ENCODE measurements around the gene TMTC4.
A peak's percentile ranks its signal among the peaks of the same experiment; 100 is the strongest.
"Not testable (repeated sequence)": the region's sequence is repeated elsewhere in the genome, so short reads cannot be mapped to it uniquely, and the experiment has no call there.

TMTC4 gene

DNA sequence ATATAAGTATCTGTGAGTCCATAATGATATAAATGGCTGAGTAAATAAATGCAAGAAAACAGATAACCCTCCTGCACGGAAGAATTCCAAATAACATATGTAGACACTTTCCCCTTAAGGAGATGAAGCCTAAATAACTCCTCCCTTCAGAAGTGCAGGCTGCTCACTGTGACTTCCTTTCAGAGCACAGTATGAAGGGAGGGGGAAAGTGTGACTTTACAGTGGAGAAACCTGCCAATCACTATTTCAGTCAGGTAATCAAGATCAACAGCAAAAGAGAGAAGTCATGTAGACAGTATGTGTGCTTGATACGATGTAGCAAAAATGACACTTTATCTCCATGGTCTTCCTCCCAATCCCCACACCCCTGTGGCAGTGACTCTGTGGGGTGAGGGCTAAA is 93.1 kb downstream of the TMTC4 start:
- Histone ChIP-seq H3K27me3 (no peaks in the 10 kb centered on the region), H3K9me3 (no peaks in the 10 kb centered on the region), H3K4me3 (ENCODE audit: low read depth, low read length) (no peak overlapping the region), H3K36me3 (no peaks in the 10 kb centered on the region), H3K4me1 (no peaks in the 10 kb centered on the region)
- no peak for DNase-seq
- TF ChIP-seq, protein P1, sequence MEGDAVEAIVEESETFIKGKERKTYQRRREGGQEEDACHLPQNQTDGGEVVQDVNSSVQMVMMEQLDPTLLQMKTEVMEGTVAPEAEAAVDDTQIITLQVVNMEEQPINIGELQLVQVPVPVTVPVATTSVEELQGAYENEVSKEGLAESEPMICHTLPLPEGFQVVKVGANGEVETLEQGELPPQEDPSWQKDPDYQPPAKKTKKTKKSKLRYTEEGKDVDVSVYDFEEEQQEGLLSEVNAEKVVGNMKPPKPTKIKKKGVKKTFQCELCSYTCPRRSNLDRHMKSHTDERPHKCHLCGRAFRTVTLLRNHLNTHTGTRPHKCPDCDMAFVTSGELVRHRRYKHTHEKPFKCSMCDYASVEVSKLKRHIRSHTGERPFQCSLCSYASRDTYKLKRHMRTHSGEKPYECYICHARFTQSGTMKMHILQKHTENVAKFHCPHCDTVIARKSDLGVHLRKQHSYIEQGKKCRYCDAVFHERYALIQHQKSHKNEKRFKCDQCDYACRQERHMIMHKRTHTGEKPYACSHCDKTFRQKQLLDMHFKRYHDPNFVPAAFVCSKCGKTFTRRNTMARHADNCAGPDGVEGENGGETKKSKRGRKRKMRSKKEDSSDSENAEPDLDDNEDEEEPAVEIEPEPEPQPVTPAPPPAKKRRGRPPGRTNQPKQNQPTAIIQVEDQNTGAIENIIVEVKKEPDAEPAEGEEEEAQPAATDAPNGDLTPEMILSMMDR (IDR thresholded peaks at IDR 0.05; ENCODE audit: low read depth, low read length), result no peak

DNA sequence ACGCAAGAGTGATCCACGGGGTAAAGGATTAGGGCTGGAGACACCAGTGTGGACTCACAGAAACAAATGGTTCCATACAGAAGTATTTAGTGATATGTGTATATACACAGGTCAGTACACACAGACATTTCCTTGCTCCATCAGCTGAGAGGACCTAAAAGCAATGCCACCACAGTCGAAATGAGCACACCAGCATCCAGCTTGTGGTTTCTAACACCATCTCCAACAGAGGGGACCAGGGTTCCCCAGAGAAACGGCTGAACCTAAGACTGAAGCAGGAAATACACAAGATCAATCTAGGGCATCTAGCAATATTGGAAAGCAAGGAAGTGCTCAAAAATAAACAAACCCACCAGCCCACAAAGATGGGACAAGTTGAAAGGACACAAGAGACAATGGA is 93.6 kb downstream of the TMTC4 start:
- no peak overlapping the region for H3K4me3 ChIP-seq (ENCODE audit: low read depth, low read length)
- TF ChIP-seq, protein P1 (IDR thresholded peaks at IDR 0.05; ENCODE audit: low read depth, low read length), result no peak
- no peaks in the 10 kb centered on the region for H3K4me1 ChIP-seq
- H3K27me3 ChIP-seq, result no peaks in the 10 kb centered on the region
- H3K9me3 ChIP-seq, result no peaks in the 10 kb centered on the region
- H3K36me3 ChIP-seq, result no peaks in the 10 kb centered on the region
- DNase-seq, result no peak

DNA sequence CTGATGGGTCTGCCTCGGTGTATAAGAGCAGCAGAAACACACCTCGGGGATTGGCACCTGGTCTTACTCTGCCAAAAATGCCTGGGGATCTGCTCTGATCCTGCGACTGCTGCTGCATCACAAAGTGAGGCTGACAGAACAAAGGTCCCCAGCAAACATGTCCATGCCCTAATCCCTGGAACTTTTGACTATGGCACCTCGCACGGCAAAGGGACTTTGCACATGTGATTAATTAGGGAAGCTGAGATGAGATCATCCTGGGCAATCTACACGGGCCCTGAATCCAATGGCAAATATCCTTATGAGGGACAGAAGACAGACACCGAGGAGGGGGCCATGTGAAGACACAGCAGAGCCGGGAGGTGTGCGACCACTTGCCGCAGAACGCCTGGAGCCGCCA is 94.5 kb downstream of the TMTC4 start:
- TF ChIP-seq, protein P1 (IDR thresholded peaks at IDR 0.05; ENCODE audit: low read depth, low read length), result no peak
- no peak overlapping the region for H3K4me3 ChIP-seq (ENCODE audit: low read depth, low read length)
- DNase-seq, result no peak
- H3K36me3 ChIP-seq, result no peaks in the 10 kb centered on the region
- H3K9me3 ChIP-seq, result no peaks in the 10 kb centered on the region
- H3K4me1 ChIP-seq, result no peaks in the 10 kb centered on the region
- no peaks in the 10 kb centered on the region for H3K27me3 ChIP-seq

DNA sequence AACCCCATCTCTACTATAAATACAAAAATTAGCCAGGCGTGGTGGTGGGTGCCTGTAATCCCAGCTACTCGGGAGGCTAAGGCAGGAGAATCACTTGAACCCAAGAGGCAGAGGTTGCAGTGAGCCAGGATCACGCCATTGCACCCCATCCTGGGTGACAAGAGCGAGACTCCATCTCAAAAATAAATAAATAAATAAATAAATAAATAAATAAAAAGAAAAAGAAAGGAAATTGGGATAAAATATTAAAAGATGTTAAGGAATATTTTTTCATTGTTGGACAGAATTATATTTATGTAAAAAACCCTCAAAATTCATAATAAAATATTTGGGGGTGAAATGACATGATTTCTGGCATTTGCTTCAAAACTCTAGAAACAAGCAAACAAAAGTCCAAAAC is 97.4 kb downstream of the TMTC4 start:
- H3K4me3 ChIP-seq (ENCODE audit: low read depth, low read length); H3K27me3 ChIP-seq; DNase-seq; H3K4me1 ChIP-seq; H3K36me3 ChIP-seq; H3K9me3 ChIP-seq: not testable (repeated sequence)

DNA sequence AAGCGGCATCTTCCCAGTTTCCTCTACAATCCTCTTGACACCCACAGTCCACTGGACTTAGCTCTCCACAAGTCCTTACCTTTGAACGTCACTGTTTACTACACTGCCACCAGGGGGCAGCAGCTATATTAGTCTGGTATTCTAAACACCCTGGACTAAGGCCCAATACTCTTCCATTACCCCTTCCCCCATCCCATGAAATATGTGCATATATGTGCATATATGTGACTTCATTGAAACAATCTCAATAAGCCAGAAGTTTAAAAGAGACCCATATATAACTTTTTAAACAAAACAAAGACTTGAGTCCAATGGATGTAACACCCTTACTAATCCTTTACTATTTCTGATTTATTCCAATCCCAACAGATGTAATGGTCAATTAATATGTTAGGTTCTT is 101.5 kb downstream of the TMTC4 start:
- Histone ChIP-seq H3K27me3 (no peaks in the 10 kb centered on the region), H3K9me3 (no peaks in the 10 kb centered on the region), H3K4me3 (ENCODE audit: low read depth, low read length) (no peak overlapping the region), H3K36me3 (no peaks in the 10 kb centered on the region), H3K4me1 (no peaks in the 10 kb centered on the region)
- TF ChIP-seq, protein P1 (IDR thresholded peaks at IDR 0.05; ENCODE audit: low read depth, low read length), result peak; percentile 85
- DNase-seq, result peak; percentile 76

DNA sequence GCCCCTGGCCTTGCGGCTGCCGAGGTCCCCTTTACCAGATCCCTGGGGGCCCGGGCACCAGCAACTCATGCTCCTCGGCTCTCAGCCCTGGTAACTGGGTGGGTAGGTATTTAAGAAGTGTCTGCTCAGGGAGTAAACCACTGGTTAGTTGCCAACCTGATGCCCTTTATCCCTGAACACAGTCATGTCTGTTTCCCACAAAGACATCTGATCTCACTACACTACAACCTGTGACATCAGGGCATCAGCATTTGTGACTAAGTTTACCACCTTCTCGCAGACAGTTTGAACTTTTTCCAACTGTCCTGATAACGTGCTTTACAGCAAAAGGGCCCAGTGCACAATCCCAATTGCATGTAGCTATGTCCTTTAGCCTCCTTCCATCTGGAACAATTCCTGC is 108.1 kb downstream of the TMTC4 start:
- Histone ChIP-seq H3K4me3 (ENCODE audit: low read depth, low read length) (no peak overlapping the region), H3K9me3 (no peaks in the 10 kb centered on the region), H3K27me3 (no peaks in the 10 kb centered on the region), H3K4me1 (no peaks in the 10 kb centered on the region), H3K36me3 (no peaks in the 10 kb centered on the region)
- TF ChIP-seq, protein P1 (IDR thresholded peaks at IDR 0.05; ENCODE audit: low read depth, low read length), result no peak
- DNase-seq, result no peak

DNA sequence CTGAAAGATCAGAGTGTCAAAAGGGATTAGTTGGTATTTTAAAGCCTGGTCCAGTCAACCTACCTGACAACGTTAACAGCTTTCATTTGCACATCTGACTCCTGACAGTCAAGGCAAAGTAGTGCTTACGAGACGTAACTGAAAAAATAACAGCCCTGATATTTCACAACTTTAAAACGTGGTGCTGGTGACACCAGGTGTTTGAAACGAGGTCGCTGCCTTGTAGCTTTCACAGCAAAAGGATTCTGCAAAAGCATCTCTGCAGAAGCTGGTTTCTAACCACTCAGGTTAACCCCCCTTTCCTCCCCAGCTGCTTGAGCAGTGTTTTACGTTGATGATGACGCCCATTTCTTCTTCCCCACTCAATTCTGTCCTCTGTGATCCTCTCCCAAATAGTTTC is 109.3 kb downstream of the TMTC4 start:
- Histone ChIP-seq H3K27me3 (no peaks in the 10 kb centered on the region), H3K4me1 (no peaks in the 10 kb centered on the region), H3K36me3 (no peaks in the 10 kb centered on the region), H3K9me3 (no peaks in the 10 kb centered on the region), H3K4me3 (ENCODE audit: low read depth, low read length) (no peak overlapping the region)
- TF ChIP-seq, protein P1 (IDR thresholded peaks at IDR 0.05; ENCODE audit: low read depth, low read length), result no peak
- no peak for DNase-seq

All from BE2C (cell line).